GM19438 (cell line): ENCODE measurements around the gene PRPF39.
"Not testable (repeated sequence)": the region's sequence is repeated elsewhere in the genome, so short reads cannot be mapped to it uniquely, and the experiment has no call there.

ENCODE experiments used
- ATAC-seq: cut with Tn5 transposase; IDR thresholded peaks from one replicate; pipeline ENCODE4 v1.9.1; 2021; ENCODE audit warnings: low read depth; ENCODE audit not compliant: unreplicated experiment

Gene PRPF39

GRCh38 chr14:45080416-45080968 is 3.4 kb upstream of the PRPF39 start:
- ATAC-seq = not testable (repeated sequence)

GRCh38 chr14:45081096-45081495 is 2.8 kb upstream of the PRPF39 start:
- ATAC-seq = not testable (repeated sequence)

- ATAC-seq = no peak
These were observed 1.5 kb upstream of the PRPF39 start for GRCh38 chr14:45082420-45082819.

GRCh38 chr14:45083617-45083975 is 320 bp upstream of the PRPF39 start:
- ATAC-seq = peak; percentile 5

- ATAC-seq = no peak
These were observed 1.0 kb downstream of the PRPF39 start for GRCh38 chr14:45084946-45085346.

- no peak for ATAC-seq
These were observed 5.9 kb downstream of the PRPF39 start for GRCh38 chr14:45089813-45090212.

GRCh38 chr14:45091710-45092109 is 7.8 kb downstream of the PRPF39 start:
- ATAC-seq = no peak

GRCh38 chr14:45094275-45094674 is 10.4 kb downstream of the PRPF39 start:
- no peak for ATAC-seq

- ATAC-seq = no peak
These were observed 11.2 kb downstream of the PRPF39 start for GRCh38 chr14:45095143-45095542.

- no peak for ATAC-seq
These were observed 12.3 kb downstream of the PRPF39 start for GRCh38 chr14:45096218-45096617.

- no peak for ATAC-seq
These were observed 19.9 kb downstream of the PRPF39 start for GRCh38 chr14:45103806-45104205.

- ATAC-seq = no peak
These were observed 20.6 kb downstream of the PRPF39 start for GRCh38 chr14:45104561-45104960.

- ATAC-seq = no peak
These were observed 29.2 kb downstream of the PRPF39 start for GRCh38 chr14:45112896-45113781.

GRCh38 chr14:45114327-45114726 is 30.4 kb downstream of the PRPF39 start:
- ATAC-seq = no peak

GRCh38 chr14:45118594-45118993 is 34.7 kb downstream of the PRPF39 start:
- ATAC-seq = no peak

GRCh38 chr14:45120096-45120495 is 36.2 kb downstream of the PRPF39 start:
- ATAC-seq = no peak

- ATAC-seq = no peak
These were observed 39.4 kb downstream of the PRPF39 start for GRCh38 chr14:45123271-45123670.

GRCh38 chr14:45125754-45126153 is 41.8 kb downstream of the PRPF39 start:
- ATAC-seq = no peak

GRCh38 chr14:45128963-45129629 is 45.2 kb downstream of the PRPF39 start:
- ATAC-seq = no peak

- no peak for ATAC-seq
These were observed 49.8 kb downstream of the PRPF39 start for GRCh38 chr14:45133683-45134050.

- peak; percentile 89 for ATAC-seq
These were observed 50.4 kb downstream of the PRPF39 start, which contains the start of gene FKBP3 for GRCh38 chr14:45134051-45134958. TSS of gene FKBP3 (minus strand) at chr14:45134481. CDS start at chr14:45134456, 25 bp downstream.
